ENCODE measurements around the gene PIWIL1. TPM values are rescaled to one million over a fixed set of nuclear protein-coding genes. Genes with fewer than 3 reads are reported as not detected.

The PIWIL1 gene
- total and polyA plus RNA-seq, 2 donors from 2014 or later: 0.15 to 0.31 TPM

GRCh38 chr12:130357729-130358330 is 20.1 kb downstream of the PIWIL1 start:
- TF ChIP-seq CTCF (IDR thresholded peaks at IDR 0.05; ENCODE audit: borderline replicate concordance, extremely low read depth, insufficient read depth): no peak
- Histone ChIP-seq H3K4me1 (ENCODE audit: control insufficient read depth in 2 of 3, insufficient read depth in 2 of 3, low read depth in 1 of 3, low read length in 3 of 3) (no peaks in the 10 kb centered on the region), H3K27me3 (ENCODE audit: control insufficient read depth, insufficient read depth, low read length) (peaks cover 3% of the 10 kb centered on the region), H3K36me3 (ENCODE audit: control insufficient read depth in 2 of 3, insufficient read depth in 3 of 3, low read length in 3 of 3) (no peaks in the 10 kb centered on the region), H3K9me3 (ENCODE audit: control insufficient read depth in 2 of 3, insufficient read depth in 1 of 3, low read length in 3 of 3) (no peaks in the 10 kb centered on the region), H3K27ac (ENCODE audit: low read depth in 2 of 2, low read length in 2 of 2) (no peak overlapping the region), H3K9ac (ENCODE audit: low read length in 3 of 3) (no peak overlapping the region), H3K4me3 (ENCODE audit: low read length in 3 of 3) (peak overlapping the region in 2 of 3 donors; percentile 25 to 37)
- intact Hi-C loops (cut with DNase I): no loop called here
- no peak for FAIRE-seq
- DNase-seq: no peak

GRCh38 chr12:130362060-130362459 is 24.4 kb downstream of the PIWIL1 start:
- peaks cover 3% of the 10 kb centered on the region for H3K27me3 ChIP-seq (ENCODE audit: control insufficient read depth, insufficient read depth, low read length)
- no peaks in the 10 kb centered on the region for H3K36me3 ChIP-seq (ENCODE audit: control insufficient read depth in 2 of 3, insufficient read depth in 3 of 3, low read length in 3 of 3)
- TF ChIP-seq CTCF (IDR thresholded peaks at IDR 0.05; ENCODE audit: borderline replicate concordance, extremely low read depth, insufficient read depth): no peak
- FAIRE-seq (no peak), DNase-seq (no peak)
- H3K4me1 ChIP-seq (ENCODE audit: control insufficient read depth in 2 of 3, insufficient read depth in 2 of 3, low read depth in 1 of 3, low read length in 3 of 3): no peaks in the 10 kb centered on the region
- no peak overlapping the region for H3K4me3 ChIP-seq (ENCODE audit: low read length in 3 of 3)
- intact Hi-C loops (cut with DNase I): no loop called here
- H3K27ac ChIP-seq (ENCODE audit: low read depth in 2 of 2, low read length in 2 of 2): no peak overlapping the region
- no peaks in the 10 kb centered on the region for H3K9me3 ChIP-seq (ENCODE audit: control insufficient read depth in 2 of 3, insufficient read depth in 1 of 3, low read length in 3 of 3)
- no peak overlapping the region for H3K9ac ChIP-seq (ENCODE audit: low read length in 3 of 3)

GRCh38 chr12:130364578-130364977 is 26.9 kb downstream of the PIWIL1 start:
- no peaks in the 10 kb centered on the region for H3K36me3 ChIP-seq (ENCODE audit: control insufficient read depth in 2 of 3, insufficient read depth in 3 of 3, low read length in 3 of 3)
- no peaks in the 10 kb centered on the region for H3K4me1 ChIP-seq (ENCODE audit: control insufficient read depth in 2 of 3, insufficient read depth in 2 of 3, low read depth in 1 of 3, low read length in 3 of 3)
- H3K9me3 ChIP-seq (ENCODE audit: control insufficient read depth in 2 of 3, insufficient read depth in 1 of 3, low read length in 3 of 3): no peaks in the 10 kb centered on the region
- no peaks in the 10 kb centered on the region for H3K27me3 ChIP-seq (ENCODE audit: control insufficient read depth, insufficient read depth, low read length)
- no peak for DNase-seq
- intact Hi-C loops (cut with DNase I): no loop called here
- TF ChIP-seq CTCF (IDR thresholded peaks at IDR 0.05; ENCODE audit: borderline replicate concordance, extremely low read depth, insufficient read depth): no peak
- H3K4me3 ChIP-seq (ENCODE audit: low read length in 3 of 3): no peak overlapping the region
- no peak for FAIRE-seq
- no peak overlapping the region for H3K9ac ChIP-seq (ENCODE audit: low read length in 3 of 3)
- no peak overlapping the region for H3K27ac ChIP-seq (ENCODE audit: low read depth in 2 of 2, low read length in 2 of 2)

GRCh38 chr12:130366159-130366558 is 28.5 kb downstream of the PIWIL1 start:
- DNase-seq: peak in 1 of 5 donors; percentile 17
- Histone ChIP-seq H3K36me3 (ENCODE audit: control insufficient read depth in 2 of 3, insufficient read depth in 3 of 3, low read length in 3 of 3) (no peaks in the 10 kb centered on the region), H3K4me3 (ENCODE audit: low read length in 3 of 3) (no peak overlapping the region), H3K9ac (ENCODE audit: low read length in 3 of 3) (no peak overlapping the region), H3K27ac (ENCODE audit: low read depth in 2 of 2, low read length in 2 of 2) (no peak overlapping the region), H3K4me1 (ENCODE audit: control insufficient read depth in 2 of 3, insufficient read depth in 2 of 3, low read depth in 1 of 3, low read length in 3 of 3) (no peaks in the 10 kb centered on the region), H3K27me3 (ENCODE audit: control insufficient read depth, insufficient read depth, low read length) (no peaks in the 10 kb centered on the region), H3K9me3 (ENCODE audit: control insufficient read depth in 2 of 3, insufficient read depth in 1 of 3, low read length in 3 of 3) (no peaks in the 10 kb centered on the region)
- FAIRE-seq: no peak
- no peak for TF ChIP-seq CTCF (IDR thresholded peaks at IDR 0.05; ENCODE audit: borderline replicate concordance, extremely low read depth, insufficient read depth)
- intact Hi-C loops (cut with DNase I): no loop called here
